Activated CD8-positive, alpha-beta memory T cell treated with anti-CD3 and anti-CD28 coated beads, Interleukin-2, amount 50 U/mL, for 4 hours (primary cell): ENCODE measurements around the gene RRAS2.

Experiments
- DNase-seq: peaks from one replicate; pipeline ENCODE4 v3.0.0-alpha.2; 2020

Gene RRAS2

DNA sequence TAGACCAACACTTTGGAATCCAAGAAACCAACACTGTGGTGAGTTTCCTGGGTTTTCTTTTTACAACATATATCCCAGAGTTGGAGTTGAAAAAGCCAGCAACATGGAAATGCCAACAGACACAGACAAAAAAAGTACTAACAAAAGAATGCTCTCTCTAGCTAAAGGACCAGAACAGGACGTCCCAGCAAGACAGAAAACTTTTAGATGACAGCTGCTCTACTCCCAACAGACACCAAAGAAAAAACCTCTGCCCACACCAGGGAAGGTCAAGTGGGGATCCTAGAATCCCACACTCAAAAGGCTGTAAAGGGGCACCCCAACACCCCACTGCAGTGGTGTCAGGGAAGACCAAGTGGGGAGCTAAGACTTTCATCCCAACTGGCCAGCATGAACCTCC lies 23.3 kb downstream of the RRAS2 start:
- DNase-seq: no peak

GRCh38 chr11:14334893-14335292 lies 24.1 kb downstream of the RRAS2 start:
- DNase-seq: no peak

DNA sequence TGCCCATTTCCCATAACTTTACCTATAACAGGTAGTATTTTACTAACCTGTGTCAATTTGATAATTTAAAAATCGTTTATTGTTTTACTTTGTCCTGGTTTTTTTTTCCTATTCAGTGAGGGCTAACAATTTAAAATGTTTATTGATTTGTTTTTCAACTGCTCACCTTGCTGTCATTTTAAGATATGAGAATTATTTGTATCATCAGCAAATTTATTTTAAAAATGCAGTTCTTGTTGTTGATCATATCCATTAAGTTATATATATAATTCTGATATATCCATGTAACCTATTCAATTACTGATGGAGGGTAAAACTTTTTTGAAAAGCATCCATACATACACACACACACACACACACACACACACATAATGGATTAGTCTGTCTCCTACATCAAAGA lies 24.8 kb downstream of the RRAS2 start:
- no peak for DNase-seq

- DNase-seq: no peak
Observed at GRCh38 chr11:14331476-14332136, 27.4 kb downstream of the RRAS2 start.

GRCh38 chr11:14330881-14331280 lies 28.1 kb downstream of the RRAS2 start:
- no peak for DNase-seq

- DNase-seq: no peak
Observed at GRCh38 chr11:14329702-14330101, 29.3 kb downstream of the RRAS2 start.

DNA sequence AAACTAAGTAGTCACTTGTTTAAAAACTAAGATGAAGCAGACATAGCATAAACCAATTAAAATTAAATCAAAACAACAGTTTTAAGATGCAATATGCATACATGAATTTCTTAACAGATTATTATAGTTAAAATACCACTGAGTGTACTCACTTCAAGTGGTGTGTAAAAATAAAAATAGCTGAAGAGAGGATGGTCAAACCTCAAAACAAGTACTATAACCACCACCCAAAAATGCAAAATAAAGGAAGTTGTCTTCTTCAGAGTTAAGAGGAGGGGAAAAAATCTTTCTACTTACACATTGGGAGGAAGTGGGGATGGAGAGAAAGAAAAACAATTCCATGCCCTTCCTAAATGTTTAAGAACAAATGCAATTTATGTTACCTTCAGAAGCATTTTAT lies 31.9 kb downstream of the RRAS2 start:
- no peak for DNase-seq

DNA sequence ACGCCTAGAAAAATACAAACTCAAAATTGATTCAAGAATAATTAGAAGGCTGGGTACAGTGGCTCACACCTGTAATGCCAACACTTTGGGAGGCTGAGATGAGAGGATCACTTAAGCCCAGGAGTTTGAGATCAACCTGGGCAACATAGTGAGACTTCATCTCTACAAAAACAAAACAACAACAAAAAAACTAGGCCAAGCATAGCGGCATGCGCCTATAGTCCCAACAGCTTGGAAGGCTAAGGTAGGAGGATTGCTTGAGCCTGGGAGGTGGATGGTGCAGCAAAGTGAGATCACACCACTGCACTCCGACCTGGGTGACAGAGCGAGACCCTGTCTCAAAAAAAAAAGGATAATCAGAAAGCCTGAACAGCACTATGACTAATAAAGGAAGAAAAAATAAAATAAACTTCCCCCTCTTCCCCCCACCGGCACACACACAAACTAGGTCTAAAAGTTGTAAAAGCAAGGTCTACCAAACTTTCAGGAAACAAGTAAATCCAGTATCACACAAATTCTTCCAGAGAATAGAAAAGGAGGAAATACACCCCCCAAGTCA lies 35.8 kb downstream of the RRAS2 start:
- DNase-seq: no peak

DNA sequence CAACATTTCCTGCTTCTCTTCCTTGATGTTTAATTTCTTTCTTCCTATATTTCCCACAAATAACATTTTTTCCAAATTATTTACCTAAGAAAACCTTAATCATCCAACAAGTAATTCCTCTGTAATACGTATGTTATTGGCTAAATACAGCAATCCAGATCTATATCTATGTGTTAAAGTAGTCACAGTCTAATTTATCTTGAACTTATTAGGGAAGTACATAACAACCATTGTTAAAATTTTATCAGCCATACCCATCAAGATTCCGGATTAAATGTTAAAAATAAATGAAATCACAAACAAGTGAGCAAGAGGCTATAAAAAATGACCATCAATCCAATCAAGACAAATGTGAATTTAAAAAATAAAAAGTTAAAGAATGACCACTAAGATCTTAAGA lies 36.5 kb downstream of the RRAS2 start:
- no peak for DNase-seq

GRCh38 chr11:14320020-14320419 lies 39.0 kb downstream of the RRAS2 start:
- no peak for DNase-seq

- DNase-seq: no peak
Observed at GRCh38 chr11:14318581-14318981, 40.4 kb downstream of the RRAS2 start.

GRCh38 chr11:14317659-14318325 lies 41.2 kb downstream of the RRAS2 start:
- DNase-seq: no peak

DNA sequence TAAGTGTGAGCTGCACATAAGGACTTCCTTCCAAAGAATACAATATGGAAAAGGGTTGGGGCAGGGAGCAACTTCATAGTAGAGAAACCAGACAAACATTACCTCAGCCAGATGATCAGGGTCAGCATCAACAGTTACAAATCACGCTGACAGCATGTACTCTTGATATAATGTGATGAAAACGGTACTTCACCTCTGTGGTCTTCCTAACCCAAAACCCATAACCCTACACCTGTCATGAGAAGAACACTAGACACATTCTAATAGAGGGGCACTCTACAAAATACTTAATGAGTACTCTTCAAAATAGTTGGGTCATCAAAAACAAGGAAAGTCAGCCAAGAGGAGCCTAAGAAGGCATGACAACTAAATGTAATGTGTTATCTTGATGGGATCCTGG lies 43.9 kb downstream of the RRAS2 start:
- no peak for DNase-seq

DNA sequence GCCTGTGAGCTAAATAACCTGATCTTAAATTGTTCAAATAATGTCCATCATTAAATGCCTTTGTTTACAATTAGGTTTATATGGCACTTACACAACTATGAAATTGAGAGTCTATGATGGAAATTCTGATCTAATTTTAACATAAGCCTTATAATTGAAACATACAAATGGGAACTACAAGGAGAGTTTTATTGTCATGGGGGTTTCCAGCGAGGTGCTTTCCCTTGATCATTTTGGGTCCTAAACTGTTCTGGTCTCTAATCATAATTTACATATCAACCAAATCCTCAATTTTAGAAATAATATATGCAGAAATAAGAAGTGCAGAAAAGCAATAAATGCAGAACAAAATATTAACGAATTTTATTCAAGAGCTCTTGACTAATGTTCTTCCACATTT lies 44.9 kb downstream of the RRAS2 start:
- DNase-seq: no peak

DNA sequence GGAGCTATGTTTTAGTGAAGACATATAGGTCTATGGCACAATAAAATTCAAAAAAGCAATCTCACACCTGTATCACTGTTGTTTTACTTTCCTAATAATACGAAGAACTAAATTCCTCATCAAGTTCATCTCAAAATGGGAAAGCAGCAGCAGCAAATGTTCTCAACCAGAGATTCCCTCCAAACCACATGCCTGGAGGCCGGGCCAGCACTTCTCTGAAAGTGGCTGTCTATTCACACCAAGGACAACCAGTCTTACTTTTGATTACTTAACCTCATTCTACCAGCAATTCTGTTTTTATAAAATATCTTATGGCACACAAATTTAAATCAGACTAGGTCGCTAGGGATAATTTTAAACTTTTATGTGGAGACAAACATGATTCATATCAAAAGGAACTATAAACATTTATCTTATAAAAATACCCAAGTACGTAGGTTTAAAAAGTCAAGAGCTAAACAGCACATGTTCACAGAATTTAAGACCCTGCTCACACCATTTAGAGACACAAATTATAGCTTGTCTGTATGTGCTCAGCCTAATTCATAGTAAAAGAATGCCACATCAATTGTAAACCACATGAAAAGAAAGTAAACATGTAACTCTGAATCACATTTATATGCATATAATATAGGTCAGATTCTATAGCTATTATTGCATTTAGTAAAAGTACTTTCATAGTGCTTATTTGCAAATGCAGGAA lies 46.1 kb downstream of the RRAS2 start:
- no peak for DNase-seq

DNA sequence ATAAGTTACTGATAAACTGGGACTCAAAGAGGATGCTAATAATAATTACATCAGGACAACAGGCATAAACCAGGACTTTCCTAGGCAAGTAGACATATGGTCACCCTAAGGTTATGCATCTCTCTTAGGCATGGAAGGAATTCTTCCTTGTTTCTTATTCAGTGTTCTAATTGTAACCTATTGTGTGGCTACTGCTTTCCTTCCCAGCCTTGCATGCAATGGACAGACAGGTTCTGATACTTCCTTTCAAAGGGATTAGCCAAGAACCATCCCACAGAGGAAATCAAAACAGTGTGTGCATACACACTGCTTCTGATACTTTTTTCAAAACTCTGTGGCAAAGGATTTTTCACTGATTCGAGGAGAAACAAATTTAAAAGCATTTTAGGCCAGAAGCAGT lies 48.3 kb downstream of the RRAS2 start:
- DNase-seq: no peak

- DNase-seq: no peak
Observed at GRCh38 chr11:14309425-14310192, 49.4 kb downstream of the RRAS2 start.

DNA sequence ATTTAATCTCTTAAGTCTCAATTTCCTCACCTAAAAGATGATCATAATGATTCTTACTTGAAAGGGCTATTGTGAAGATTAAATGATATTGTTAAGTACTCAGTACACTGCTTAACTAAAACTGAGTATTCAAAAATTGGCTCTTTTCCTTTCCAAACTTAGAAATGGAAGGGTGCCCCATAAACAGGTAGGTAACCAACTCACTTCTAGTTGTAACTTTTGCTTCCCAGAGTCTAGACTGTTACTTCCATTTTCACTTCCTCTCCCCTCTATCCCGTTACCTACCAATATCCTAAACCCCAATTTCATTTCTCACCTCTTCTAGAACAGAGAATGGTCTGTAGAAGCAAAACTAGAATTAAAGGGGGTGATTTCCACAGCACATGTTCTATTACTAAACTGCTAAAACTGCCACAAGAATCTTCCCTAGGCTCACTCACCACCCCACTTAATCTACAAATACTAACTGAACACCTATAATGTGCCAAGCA lies 50.0 kb downstream of the RRAS2 start:
- no peak for DNase-seq

DNA sequence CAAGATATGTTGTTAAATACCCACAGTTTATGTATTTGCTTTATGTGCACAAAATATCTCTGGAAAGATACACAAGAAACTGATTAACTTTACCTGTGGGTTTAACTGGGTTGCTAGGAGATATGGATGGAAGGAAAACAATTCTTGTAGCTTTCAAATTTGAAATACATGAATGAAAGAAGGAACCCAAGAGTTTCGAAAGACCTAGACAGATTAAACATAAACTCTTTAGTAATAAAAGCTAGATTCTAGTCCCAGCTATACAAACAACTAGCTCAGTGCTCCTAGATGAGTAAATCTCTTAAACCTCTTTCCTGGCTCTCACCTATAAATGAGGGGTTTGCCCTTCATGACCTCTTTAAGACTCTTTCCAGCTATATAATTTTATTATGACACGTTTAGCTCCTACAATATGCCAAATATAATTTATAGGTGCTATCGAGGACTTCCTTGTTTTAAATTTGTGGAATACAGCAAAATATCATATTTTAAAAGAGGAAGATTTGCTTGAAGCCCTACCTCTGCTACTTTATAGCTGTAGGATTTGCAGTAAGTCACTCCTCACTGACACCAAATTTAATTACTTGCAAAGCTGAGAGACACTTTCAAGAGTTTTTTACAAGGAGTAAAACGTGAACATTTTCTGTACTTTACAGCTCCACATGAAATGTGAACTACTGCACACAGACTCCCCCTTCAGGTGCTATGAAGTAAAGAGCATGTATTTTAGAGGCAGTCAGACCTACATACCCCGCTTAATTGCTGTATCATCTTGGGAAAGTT lies 50.7 kb downstream of the RRAS2 start:
- DNase-seq: no peak

DNA sequence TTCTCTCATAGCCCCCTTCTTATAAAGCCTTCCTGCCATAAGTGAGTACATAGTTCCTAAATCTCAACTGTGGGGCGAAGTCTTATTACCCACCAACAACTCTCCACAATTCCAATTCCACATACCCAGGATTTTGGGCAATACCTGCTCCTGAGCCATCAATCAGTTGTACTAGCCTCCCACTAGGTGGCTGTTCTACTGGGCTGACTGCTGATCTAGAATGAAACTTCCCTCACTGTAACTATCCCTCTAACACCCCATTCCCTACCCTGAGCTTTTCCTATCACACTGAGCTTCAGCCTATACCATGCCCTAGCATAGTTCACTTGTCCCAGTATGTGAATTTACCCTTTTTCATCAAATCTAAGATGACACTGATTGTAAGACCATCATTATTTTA lies 52.5 kb downstream of the RRAS2 start:
- DNase-seq: no peak

GRCh38 chr11:14305649-14306048 lies 53.3 kb downstream of the RRAS2 start:
- DNase-seq: no peak

DNA sequence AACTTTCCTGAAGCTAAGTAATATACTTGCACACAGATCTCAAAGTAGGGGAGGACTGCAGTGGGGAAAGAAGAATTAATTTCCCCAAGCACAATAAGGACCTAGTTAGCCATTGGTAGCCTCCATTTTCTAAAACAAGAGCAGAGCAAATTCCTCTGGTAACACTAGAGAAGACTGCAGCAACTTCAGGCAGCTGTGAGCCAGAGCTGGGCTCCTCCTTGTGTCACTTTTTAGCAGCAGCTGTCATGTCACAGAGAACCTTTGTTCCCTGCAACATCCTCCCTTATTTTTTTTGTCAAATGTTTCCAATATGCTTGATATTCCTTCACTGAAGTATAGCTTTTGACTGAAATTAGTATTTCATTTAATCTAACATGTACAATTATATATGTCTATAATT lies 54.4 kb downstream of the RRAS2 start:
- DNase-seq: no peak
